GM23338 (cell line): ENCODE measurements around the gene PCDHGB3. TPM values are rescaled to one million over a fixed set of nuclear protein-coding genes. Genes with fewer than 3 reads are reported as not detected.
"Not testable (repeated sequence)": the region's sequence is repeated elsewhere in the genome, so short reads cannot be mapped to it uniquely, and the experiment has no call there.

Experiments
- ATAC-seq: fragments of 200-7000 bp; cut with Tn5 transposase; 3 replicates; pipeline ENCODE4 v1.9.1; 2020
- DNase-seq: peaks from one replicate; pipeline ENCODE4 v3.0.0-alpha.2; 2015; ENCODE audit warnings: low spot score
- H2AFZ ChIP-seq: fragments of 200-600 bp; sonication (generic); 2 replicates; pipeline ENCODE4 v1.8.0; 2016; ENCODE audit warnings: antibody characterized with exemption, mild to moderate bottlenecking, moderate library complexity
- H3F3A ChIP-seq: fragments of 200-600 bp; sonication (generic); replicated peaks from 2 replicates; pipeline ENCODE4 v1.8.0; 2017; ENCODE audit warnings: antibody characterized with exemption, mixed run types, low read depth
- H3K27ac ChIP-seq: fragments of 200-600 bp; sonication (generic); 2 replicates; pipeline ENCODE4 v1.6.1; 2016; ENCODE audit warnings: low read depth
- H3K27me3 ChIP-seq: fragments of 200-600 bp; sonication (generic); 2 replicates; pipeline ENCODE4 v1.8.0; 2016; ENCODE audit warnings: mild to moderate bottlenecking, mixed run types, moderate library complexity; ENCODE audit not compliant: insufficient read depth
- H3K36me3 ChIP-seq: fragments of 200-600 bp; sonication (generic); 2 replicates; pipeline ENCODE4 v1.8.0; 2016; ENCODE audit warnings: mild to moderate bottlenecking; ENCODE audit not compliant: insufficient read depth
- H3K4me1 ChIP-seq: fragments of 200-600 bp; sonication (generic); 2 replicates; pipeline ENCODE4 v1.8.0; 2016; ENCODE audit warnings: mild to moderate bottlenecking, moderate library complexity; ENCODE audit not compliant: insufficient read depth
- H3K4me2 ChIP-seq: fragments of 200-600 bp; sonication (generic); 2 replicates; pipeline ENCODE4 v1.7.1; 2017; ENCODE audit warnings: mixed run types
- H3K4me3 ChIP-seq: fragments of 200-600 bp; sonication (generic); 2 replicates; pipeline ENCODE4 v1.6.1; 2016; ENCODE audit warnings: mixed run types
- H3K79me2 ChIP-seq: fragments of 200-600 bp; sonication (generic); replicated peaks from 2 replicates; pipeline ENCODE4 v1.8.0; 2017; ENCODE audit warnings: mild to moderate bottlenecking; ENCODE audit not compliant: insufficient read depth
- H3K9me2 ChIP-seq: fragments of 200-600 bp; sonication (generic); 2 replicates; pipeline ENCODE4 v1.8.0; 2017; ENCODE audit not compliant: insufficient read depth
- H4K20me1 ChIP-seq: fragments of 200-600 bp; sonication (generic); replicated peaks from 2 replicates; pipeline ENCODE4 v1.8.0; 2017; ENCODE audit warnings: mild to moderate bottlenecking; ENCODE audit not compliant: insufficient read depth
- H3K27ac Mint-ChIP-seq: 2 replicates; pipeline ENCODE4 v1.8.0; 2020; ENCODE audit warnings: inconsistent platforms, mild to moderate bottlenecking, moderate library complexity, mixed read lengths
- H3K27me3 Mint-ChIP-seq: 3 replicates; pipeline ENCODE4 v1.8.0; 2022; ENCODE audit warnings: low read depth, mild to moderate bottlenecking, moderate library complexity, mixed read lengths, inconsistent platforms; ENCODE audit not compliant: insufficient read depth, poor library complexity
- H3K36me3 Mint-ChIP-seq: 3 replicates; pipeline ENCODE4 v1.8.0; 2021; ENCODE audit warnings: low read depth, mild to moderate bottlenecking, inconsistent platforms, moderate library complexity, mixed read lengths
- H3K4me1 Mint-ChIP-seq: 3 replicates; pipeline ENCODE4 v1.8.0; 2020; ENCODE audit warnings: mild to moderate bottlenecking, inconsistent platforms, mixed read lengths
- H3K4me3 Mint-ChIP-seq: 3 replicates; pipeline ENCODE4 v1.8.0; 2021; ENCODE audit warnings: moderate library complexity, mild to moderate bottlenecking, inconsistent platforms, mixed read lengths
- H3K9me3 Mint-ChIP-seq: 3 replicates; pipeline ENCODE4 v1.8.0; 2020; ENCODE audit warnings: moderate library complexity, mild to moderate bottlenecking, inconsistent platforms, mixed read lengths
- CTCF ChIP-seq, 2 experiments: fragments of 200-600 bp in 1 of 2; sonication (generic) in 1 of 2; conservative IDR thresholded peaks; 2 replicates each; pipeline versions ENCODE4 v1.5.1 to v1.6.1; 2016 to 2017; ENCODE audit warnings: antibody characterized with exemption in 2 of 2, low read depth in 2 of 2, mild to moderate bottlenecking in 2 of 2, moderate library complexity in 1 of 2
- EZH2phosphoT487 ChIP-seq: fragments of 200-600 bp; sonication (generic); IDR thresholded peaks from one replicate; pipeline ENCODE4 v1.8.1; 2018; ENCODE audit warnings: antibody characterized with exemption; ENCODE audit not compliant: unreplicated experiment
- JUNB ChIP-seq: IDR thresholded peaks from one replicate; pipeline ENCODE4 v1.6.1; 2016; ENCODE audit warnings: antibody characterized with exemption; ENCODE audit not compliant: unreplicated experiment
- POLR2AphosphoS5 ChIP-seq: IDR thresholded peaks from 2 replicates; pipeline ENCODE4 v1.6.1; 2016; ENCODE audit warnings: antibody characterized with exemption, low read depth
- polyA plus RNA-seq: library from polyadenylated mRNA; unstranded; fragments of >200 nt; fragmentation: Nextera tagmentation; extraction: Ambion mirVana; gene quantifications from 2 replicates; pipeline ENCODE4 v1.2.1, GENCODE V29; 2016
- total RNA-seq: library from RNA; depleted of rRNA; stranded (reverse); fragments of >200 nt; shearing (Covaris generic); gene quantifications from 2 replicates; pipeline ENCODE4 v1.2.3, GENCODE V29; 2014

The PCDHGB3 gene
- total and polyA plus RNA-seq, 2 experiments from 2014 or later, result 0.24 to 5.8 TPM

GRCh38 chr5:141343242-141343952 lies 26.6 kb upstream of the PCDHGB3 start, which contains the start of gene PCDHGA3:
TSS of gene PCDHGA3 (plus strand) at chr5:141343829. CDS start at chr5:141344034, 205 bp downstream.
- H2AFZ ChIP-seq, result peak within 1 kb of the TSS; percentile 66; the same call in 1 of the 2 replicates
- H3K27ac ChIP-seq, result no peak within 1 kb of the TSS
- Mint-ChIP-seq H3K9me3 (peaks cover 76% of the 10 kb centered on the region), H3K4me1 (no peaks in the 10 kb centered on the region; the same call in 2 of the 3 replicates), H3K36me3 (peaks cover 38% of the 10 kb centered on the region), H3K27ac (no peak within 1 kb of the TSS), H3K4me3 (no peak within 1 kb of the TSS), H3K27me3 (peaks cover 2% of the 10 kb centered on the region)
- no peaks in the 10 kb centered on the region for H4K20me1 ChIP-seq
- H3K9me2 ChIP-seq, result no peaks in the 10 kb centered on the region
- no peaks in the 10 kb centered on the region for H3F3A ChIP-seq
- H3K4me3 ChIP-seq, result no peak within 1 kb of the TSS
- DNase-seq, result peak; percentile 79
- no peaks in the 10 kb centered on the region for H3K79me2 ChIP-seq
- H3K4me2 ChIP-seq, result no peak within 1 kb of the TSS
- no peaks in the 10 kb centered on the region for H3K36me3 ChIP-seq
- ATAC-seq, result no peak
- H3K27me3 ChIP-seq, result no peaks in the 10 kb centered on the region
- H3K4me1 ChIP-seq, result no peaks in the 10 kb centered on the region
- TF ChIP-seq CTCF (conservative IDR thresholded peaks at IDR 0.05; ENCODE audit: low read depth in 2 of 2) (peak; percentile 72 to 74), JUNB (no peak)

GRCh38 chr5:141343953-141344463 lies 26.0 kb upstream of the PCDHGB3 start:
- DNase-seq, result no peak
- H2AFZ ChIP-seq, result peak overlapping the region; percentile 66; the same call in 1 of the 2 replicates
- no peaks in the 10 kb centered on the region for H3K4me1 ChIP-seq
- Mint-ChIP-seq H3K27ac (no peak overlapping the region), H3K27me3 (peaks cover 2% of the 10 kb centered on the region), H3K4me1 (no peaks in the 10 kb centered on the region; the same call in 2 of the 3 replicates), H3K9me3 (peaks cover 70% of the 10 kb centered on the region), H3K36me3 (peaks cover 34% of the 10 kb centered on the region), H3K4me3 (no peak overlapping the region)
- no peaks in the 10 kb centered on the region for H4K20me1 ChIP-seq
- no peak overlapping the region for H3K27ac ChIP-seq
- ATAC-seq, result no peak
- H3K4me2 ChIP-seq, result no peak overlapping the region
- H3K36me3 ChIP-seq, result no peaks in the 10 kb centered on the region
- TF ChIP-seq CTCF (conservative IDR thresholded peaks at IDR 0.05; ENCODE audit: low read depth in 2 of 2) (0 out of 4 replicates have a peak, but pooled peaks of 1 of the 2 experiments have one; percentile 8), POLR2AphosphoS5 (no peak)
- no peaks in the 10 kb centered on the region for H3K9me2 ChIP-seq
- H3K4me3 ChIP-seq, result no peak overlapping the region
- H3F3A ChIP-seq, result no peaks in the 10 kb centered on the region
- H3K79me2 ChIP-seq, result no peaks in the 10 kb centered on the region
- no peaks in the 10 kb centered on the region for H3K27me3 ChIP-seq

- H3K4me3 ChIP-seq, result no peak overlapping the region
- H3K79me2 ChIP-seq, result no peaks in the 10 kb centered on the region
- H3K9me3 Mint-ChIP-seq, result peaks cover 64% of the 10 kb centered on the region
- TF ChIP-seq CTCF (conservative IDR thresholded peaks at IDR 0.05; ENCODE audit: low read depth in 2 of 2), result peak; percentile 28 to 46; a peak in 2 of 4 replicates
- TF ChIP-seq EZH2phosphoT487, result no peak
- H3K9me2 ChIP-seq, result no peaks in the 10 kb centered on the region
- no peaks in the 10 kb centered on the region for H4K20me1 ChIP-seq
- ATAC-seq (no peak), DNase-seq (no peak)
- no peak overlapping the region for H3K4me2 ChIP-seq
- no peak overlapping the region for H3K27ac ChIP-seq
- H3K4me1 ChIP-seq, result no peaks in the 10 kb centered on the region
- H3K36me3 ChIP-seq, result no peaks in the 10 kb centered on the region
- peaks cover 2% of the 10 kb centered on the region; the same call in 2 of the 3 replicates for H3K4me1 Mint-ChIP-seq
- H3K27me3 Mint-ChIP-seq, result peaks cover 7% of the 10 kb centered on the region
- no peak overlapping the region; the same call in 2 of the 3 replicates for H3K4me3 Mint-ChIP-seq
- H2AFZ ChIP-seq, result no peak overlapping the region
- peaks cover 36% of the 10 kb centered on the region for H3K36me3 Mint-ChIP-seq
- no peaks in the 10 kb centered on the region for H3K27me3 ChIP-seq
- no peak overlapping the region for H3K27ac Mint-ChIP-seq
- no peaks in the 10 kb centered on the region for H3F3A ChIP-seq
Observed at GRCh38 chr5:141345327-141345726, 24.7 kb upstream of the PCDHGB3 start.

- not testable (repeated sequence) for H3K27me3 Mint-ChIP-seq, H3K27ac Mint-ChIP-seq, H3K27me3 ChIP-seq, H3F3A ChIP-seq, H3K36me3 ChIP-seq, H3K4me3 Mint-ChIP-seq, H3K4me1 Mint-ChIP-seq, H4K20me1 ChIP-seq, H3K27ac ChIP-seq, DNase-seq, H3K9me2 ChIP-seq, H3K4me1 ChIP-seq, H3K4me3 ChIP-seq, ATAC-seq, H2AFZ ChIP-seq, H3K4me2 ChIP-seq, H3K79me2 ChIP-seq
- H3K36me3 Mint-ChIP-seq, result peaks cover 42% of the 10 kb centered on the region
- peaks cover 66% of the 10 kb centered on the region for H3K9me3 Mint-ChIP-seq
Observed at GRCh38 chr5:141346017-141346416, 24.0 kb upstream of the PCDHGB3 start.
